HG02798 (cell line): ENCODE data around the gene TSPEAR.
"Not testable (repeated sequence)": the region's sequence is repeated elsewhere in the genome, so short reads cannot be mapped to it uniquely, and the experiment has no call there.

Experiments used
- ATAC-seq: cut with Tn5 transposase; IDR thresholded peaks from one replicate; pipeline ENCODE4 v1.9.1; 2021; ENCODE audit warnings: mild to moderate bottlenecking; ENCODE audit not compliant: unreplicated experiment, poor library complexity

TSPEAR gene

DNA sequence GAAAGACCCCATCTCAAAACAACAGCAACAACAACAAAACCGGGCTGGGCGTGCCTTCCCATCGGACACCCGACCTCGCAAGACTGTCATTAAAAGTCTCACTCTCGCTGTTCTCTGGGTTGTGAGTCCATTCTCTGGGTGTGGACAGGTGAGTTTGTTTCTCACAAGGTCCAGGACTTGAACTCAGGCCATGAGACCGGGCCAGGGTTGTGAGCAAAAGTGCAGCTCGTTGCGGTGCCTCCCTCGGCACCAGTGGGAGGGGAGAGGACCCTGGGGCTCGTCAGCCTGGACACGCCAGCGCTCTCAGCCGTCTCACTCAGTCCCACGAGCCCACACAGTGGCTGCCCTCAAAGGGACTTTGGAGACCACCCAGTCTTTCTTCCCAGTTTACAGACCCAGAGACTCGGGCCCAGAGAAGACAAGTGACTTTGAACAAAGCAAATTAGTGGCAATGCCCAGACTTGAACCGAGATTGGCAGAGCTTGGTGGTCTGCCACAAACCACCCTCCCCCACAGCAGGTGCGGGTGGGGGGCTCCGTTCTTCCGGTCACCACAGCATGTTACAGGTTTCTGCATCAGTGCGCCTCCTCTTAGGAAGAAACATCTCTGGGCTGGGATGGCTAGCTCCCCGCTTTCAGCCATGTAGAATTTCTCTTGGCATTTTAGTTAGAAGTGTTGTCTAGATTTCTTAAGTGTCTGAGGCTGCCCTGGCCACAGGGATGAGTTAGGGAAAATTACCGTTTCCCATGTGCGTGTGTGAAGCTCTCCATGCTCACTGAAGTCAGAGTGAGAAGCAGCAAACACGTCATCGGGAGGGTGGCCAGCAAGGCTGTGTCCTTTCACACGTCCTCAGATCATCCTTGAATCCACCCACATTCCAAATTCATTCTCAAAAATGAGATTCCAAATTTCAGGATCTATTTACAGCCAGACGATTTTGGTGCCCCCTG lies 227.8 kb downstream of the TSPEAR start:
- ATAC-seq = no peak

DNA sequence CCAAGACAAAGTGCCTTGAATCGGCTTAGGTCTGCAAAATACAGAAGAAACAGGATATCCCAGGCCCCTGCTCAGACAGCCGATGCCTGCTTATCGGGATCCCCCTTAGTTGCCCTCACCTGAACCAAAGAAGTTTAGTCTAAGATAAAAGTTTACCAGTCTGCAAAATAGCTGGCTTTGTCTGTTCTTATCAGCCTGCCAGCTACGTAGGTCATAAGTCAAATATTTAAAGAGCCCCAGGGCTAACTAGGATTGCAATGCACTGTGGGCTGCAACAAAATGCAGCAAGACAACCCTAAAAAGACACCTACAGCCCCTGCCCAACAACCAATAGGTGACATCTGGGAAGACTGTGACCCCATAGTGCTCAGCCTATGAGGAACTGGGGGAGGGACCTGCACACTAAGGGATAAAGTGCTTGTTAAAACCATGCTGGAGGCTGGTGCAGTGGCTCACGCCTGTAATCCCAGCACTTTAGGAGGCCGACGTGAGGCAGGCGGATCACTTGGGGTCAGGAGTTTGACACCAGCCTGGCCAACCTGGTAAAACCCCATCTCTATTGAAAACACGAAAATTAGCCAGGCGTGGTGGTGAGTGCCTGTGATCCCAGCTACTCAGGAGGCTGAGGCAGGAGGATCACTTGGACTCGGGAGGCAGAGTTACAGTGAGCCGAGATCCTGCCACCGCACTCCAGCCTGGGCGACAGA lies 228.6 kb downstream of the TSPEAR start:
- no peak for ATAC-seq

DNA sequence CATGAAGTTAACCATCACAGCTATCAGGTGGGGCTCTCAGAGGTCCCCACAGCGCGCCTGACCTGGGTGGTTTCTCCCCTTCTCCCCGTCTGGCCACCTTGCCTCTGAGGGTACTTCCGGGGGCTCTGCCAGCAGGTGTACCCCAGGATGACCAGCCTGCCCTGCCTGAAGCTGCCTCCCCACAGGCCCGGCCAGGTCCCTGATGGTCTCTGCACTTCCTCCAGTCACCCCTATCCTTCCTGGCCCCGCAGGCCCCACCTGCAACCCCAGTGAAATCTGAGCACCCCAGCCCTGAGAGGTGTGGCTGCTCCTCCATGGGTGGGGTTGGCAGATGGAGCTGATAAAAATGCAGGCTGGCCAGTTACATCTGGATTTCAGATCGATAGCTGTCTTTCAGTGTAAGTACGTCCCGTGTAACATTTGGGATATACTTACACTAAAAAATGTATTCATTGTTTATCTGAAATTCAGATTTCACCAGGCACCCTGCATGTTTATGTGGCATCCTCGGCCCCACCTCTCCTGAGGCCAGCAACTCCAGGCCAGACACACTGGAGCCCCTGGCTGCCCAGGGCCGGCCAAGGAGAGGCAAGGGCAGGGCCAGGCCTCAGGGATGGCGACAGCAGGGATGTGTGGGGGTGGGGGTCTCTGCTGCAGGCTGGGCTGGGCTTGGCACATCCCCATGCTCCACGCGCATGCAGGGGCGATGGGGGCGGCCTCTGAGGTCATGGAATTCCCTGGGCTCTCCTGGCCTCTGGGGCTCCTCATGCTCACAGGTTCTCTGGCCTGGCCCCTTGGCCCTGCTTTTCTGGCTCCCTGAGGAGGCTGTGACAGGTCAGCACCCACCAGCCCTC lies 230.9 kb downstream of the TSPEAR start:
- no peak for ATAC-seq

DNA sequence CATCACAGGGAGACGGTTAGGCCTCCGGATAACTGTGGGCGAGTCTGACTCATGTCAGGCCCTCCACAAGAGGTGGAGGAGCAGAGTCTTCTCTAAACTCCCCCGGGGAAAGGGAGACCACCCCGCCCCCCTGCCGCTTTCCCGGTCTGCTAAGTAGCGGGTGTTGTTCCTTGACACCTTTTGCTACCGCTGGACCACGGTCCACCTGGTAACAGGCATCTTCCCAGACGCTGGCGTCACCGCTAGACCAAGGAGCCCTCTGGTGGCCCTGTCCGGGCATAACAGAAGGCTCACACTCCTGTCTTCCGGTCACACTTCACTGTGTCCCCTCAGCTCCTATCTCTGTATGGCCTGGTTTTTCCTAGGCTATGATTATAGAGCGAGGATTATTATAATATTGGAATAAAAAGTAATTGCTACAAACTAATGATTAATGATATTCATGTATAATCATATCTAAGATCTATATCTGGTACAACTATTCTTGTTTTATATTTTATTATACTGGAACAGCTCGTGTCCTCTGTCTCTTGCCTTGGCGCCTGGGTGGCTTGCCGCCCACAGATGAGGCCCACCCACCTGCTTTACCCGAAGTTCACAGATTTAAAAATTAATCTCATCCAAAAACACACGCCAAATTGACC lies 231.7 kb downstream of the TSPEAR start:
- not testable (repeated sequence) for ATAC-seq

DNA sequence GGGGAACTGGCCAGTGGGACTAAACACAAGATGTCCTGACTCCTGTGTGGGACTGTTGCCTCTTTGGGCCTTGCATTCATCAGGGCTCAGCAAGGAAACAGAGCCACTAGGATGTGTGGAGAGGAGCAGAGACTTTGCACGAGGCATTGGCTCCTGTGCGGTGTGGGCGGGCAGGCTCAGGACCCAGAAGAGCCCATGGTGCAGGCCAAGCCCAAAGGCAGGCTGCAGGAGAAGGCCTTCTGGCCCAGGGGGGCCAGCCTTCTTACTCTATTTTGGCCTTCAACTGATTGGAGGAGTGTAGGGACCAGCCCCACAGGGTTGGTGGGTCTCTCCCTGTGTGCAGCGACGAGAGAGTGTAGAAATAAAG lies 232.6 kb downstream of the TSPEAR start:
- ATAC-seq = no peak

DNA sequence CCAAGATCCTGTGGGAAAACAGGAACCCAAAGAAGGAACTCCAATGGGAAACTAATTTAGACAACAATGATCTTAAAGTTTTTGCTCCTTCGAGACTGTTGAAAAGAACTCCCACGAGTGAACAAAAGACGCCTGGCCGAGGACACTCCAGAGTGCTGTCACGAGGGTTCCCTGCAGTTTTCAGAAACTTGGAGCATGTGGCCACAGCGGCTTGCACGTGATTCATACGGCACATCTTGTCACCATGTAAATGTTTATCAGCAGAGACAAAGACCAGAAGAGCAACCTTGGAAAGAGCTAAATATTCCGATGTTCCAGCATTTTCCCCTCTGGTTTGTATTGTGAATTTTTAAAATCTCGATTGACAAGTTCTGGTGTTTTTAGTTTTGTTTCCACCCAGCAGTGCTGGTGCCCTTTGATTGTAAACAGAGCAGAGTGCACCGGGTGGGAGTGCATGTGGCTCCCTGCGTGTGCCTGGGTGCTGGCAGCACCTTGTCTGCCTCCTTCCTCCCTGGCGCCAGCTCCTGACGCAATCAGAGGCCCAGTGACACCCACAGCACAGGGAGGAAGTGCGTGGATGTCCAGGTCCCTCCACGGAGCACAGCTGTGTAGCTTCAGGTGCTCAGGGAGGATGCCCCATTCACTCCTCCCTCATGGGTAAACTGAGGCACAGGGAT lies 233.1 kb downstream of the TSPEAR start:
- no peak for ATAC-seq

DNA sequence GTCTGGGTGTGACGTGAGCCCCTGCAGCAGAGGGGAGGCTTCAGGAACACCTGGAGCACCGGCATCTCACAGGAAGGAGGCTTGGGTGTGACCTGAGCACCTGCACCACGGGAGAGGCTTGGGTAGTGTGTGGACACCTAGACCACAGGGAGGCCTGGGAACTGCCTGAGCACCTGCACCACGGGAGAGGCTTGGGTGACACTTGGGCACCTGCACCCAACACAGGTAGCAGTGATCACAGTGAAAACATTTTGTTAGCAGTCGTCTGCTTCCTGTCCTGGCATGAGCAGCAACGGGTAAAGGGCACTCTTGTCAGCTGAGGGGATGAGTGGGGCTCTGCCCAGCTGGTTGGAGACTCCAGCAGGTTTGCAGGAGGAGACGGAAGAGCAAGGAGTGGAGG lies 233.7 kb downstream of the TSPEAR start:
- ATAC-seq = no peak

DNA sequence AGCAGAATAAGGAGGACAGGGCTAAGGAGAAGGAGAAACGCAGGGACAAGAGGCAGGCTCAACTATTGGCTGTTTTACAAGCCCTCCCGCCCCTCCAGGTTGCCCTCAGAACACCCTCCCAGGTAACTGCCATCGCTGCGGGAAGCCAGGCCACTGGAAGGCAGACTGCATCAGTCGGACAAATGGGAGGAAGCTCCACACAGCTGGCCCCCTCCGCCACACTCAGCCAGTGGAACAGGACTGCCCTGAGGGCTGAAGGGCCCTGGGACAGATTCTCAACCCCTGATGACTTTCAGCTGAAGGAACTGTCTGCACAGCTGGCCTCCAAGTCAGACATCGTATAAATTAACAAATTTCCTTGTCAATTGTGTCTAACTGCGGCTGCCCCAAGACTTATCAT lies 234.2 kb downstream of the TSPEAR start:
- ATAC-seq = no peak

DNA sequence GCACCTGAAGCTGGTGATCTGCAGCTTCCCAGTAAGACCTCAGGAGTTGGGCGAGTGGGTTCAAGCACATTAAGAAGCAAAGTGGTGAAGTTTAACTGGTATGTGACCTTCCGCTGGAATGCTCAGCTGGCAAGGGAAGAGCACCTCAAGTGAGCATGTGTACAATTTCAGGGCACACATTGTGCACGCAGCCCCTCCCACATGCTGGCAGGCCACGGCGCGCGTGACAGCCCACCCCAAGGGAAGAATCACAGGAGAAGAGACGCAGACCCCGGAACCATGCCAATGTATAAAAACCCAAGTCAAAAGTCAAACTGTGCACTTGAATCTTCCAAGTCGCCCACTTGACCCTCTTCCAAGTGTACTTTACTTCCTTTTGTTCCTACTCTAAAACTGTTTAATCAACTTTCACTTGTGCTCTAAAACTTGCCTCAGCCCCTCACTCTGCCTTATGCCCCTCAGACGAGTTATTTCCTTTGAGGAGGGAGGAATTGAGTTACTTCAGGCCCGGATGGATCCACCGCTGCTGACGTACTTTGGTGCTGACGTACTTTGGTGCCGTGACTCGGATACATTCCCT lies 236.0 kb downstream of the TSPEAR start:
- no peak for ATAC-seq

DNA sequence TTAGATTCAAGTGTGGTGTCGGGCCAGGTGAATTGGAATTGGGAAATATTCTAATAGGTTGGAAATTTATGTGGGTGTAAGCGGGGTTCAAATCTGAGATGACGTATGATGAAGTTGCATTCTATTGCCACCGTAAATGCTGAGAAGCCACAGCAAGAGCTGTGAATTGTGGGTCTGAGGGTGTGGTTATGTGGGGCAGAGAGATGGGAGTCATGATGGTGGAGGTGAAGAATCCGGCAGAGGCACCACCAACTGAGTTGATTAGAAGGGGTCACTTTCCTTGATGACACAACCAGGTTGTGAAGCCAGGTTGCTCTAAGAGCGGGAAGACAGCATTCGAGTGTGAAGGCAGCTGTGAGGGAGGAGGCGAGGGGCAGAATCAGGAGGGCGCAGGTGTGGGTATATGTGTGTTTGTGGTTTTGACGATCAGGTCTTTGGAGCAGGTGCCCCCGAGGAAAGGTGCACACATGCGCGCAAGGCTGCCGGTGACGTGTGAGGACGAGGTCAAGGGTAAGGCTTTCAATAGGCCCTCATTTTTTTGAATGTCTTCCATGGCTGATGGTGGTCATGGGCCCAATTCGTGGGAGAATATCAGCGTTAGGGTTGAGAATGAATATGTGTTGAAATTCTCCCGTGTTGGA lies 237.3 kb downstream of the TSPEAR start:
- no peak for ATAC-seq

DNA sequence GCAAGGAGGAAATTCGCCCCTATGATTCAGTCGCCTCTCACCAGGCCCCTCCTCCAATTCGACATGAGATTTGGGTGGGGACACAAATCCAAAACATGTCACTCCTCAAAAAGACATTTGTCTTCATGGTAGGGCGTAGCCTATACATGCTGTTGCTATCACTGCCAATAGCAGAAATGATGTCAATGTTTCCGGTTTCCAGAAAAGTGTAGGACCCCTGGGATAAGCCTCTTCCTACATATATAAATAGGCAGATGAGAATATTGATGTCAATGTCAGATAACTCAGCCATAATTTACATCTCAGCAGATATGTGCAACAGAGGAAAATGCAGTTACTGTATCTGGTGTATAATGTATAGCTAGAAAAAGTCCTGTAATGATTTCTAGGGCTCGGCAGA lies 239.4 kb downstream of the TSPEAR start:
- no peak for ATAC-seq

DNA sequence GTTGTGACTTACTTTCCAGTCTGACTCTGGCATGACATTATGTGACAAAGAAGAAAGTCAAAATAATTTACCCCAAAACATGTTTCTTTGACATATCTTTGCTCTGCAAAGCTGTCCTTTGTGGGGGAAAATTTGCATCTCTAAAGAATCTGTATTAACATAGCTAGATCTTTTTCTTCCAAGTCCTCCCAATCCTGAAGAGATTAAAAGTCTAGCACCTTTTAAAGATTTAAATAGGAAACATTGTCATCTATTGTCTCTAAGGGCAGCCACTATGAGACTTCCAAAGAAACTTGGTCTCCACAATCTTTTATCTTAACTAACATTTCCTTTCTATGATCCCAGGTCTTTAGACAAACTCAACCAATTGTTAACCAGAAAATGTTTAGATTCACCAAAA lies 240.0 kb downstream of the TSPEAR start:
- ATAC-seq = no peak

DNA sequence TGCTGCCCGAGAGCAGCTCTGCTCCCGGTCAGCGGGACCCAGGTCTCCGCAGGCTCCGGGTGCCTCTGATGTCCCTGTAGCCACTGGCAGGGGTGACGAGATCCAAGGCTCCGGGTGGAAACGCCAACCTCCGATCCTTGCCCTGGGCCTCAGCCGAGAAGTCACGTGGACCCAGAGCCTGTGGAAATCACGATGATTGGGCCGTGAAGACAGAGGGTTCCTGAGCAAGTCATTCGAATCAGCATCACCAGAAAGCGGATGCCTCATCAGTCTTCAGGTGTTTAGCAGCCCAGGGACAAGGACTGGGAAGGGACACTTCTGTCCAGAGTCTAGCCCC lies 243.5 kb downstream of the TSPEAR start:
- no peak for ATAC-seq

DNA sequence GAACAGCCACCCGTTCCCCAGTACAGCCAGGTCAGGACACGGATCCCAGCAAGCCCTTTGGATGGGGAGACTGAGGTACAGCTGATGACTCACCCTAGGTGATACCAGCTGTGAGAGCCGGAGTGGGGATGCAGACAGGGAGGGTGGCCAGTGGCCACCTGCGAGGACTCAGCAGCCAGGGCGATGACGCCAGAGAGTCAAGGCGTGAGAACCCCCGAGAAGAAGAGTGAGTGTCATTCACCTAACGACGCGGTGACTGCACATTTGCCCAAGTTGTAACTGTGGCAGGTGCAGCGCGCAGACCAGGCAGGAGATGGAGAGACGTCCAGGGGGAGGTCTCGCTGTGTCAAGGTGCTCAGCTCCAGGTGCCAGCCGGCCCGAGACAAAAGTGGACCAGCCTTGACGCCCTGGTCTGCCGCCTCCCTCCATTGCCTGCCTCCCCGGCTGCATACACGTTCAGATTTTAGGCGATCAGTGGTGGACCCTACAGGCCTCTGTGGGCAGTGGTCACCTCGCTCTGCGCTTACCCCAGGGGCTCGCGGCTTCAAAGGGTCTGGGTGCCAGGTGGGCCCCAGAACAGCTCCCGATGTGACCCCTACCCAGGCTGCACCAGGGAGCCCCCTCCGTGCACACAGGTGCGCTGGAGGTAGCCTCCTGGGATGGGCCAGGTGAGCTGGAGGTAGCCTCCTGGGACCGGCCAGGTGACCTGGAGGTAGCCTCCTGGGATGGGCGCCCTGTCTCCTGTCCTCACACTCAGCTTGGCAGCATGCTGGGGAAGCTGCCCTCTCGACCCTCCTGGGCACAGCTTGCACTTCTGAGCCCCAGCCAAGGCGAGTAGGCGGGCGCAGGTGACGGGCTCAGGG lies 244.1 kb downstream of the TSPEAR start:
- no peak for ATAC-seq

DNA sequence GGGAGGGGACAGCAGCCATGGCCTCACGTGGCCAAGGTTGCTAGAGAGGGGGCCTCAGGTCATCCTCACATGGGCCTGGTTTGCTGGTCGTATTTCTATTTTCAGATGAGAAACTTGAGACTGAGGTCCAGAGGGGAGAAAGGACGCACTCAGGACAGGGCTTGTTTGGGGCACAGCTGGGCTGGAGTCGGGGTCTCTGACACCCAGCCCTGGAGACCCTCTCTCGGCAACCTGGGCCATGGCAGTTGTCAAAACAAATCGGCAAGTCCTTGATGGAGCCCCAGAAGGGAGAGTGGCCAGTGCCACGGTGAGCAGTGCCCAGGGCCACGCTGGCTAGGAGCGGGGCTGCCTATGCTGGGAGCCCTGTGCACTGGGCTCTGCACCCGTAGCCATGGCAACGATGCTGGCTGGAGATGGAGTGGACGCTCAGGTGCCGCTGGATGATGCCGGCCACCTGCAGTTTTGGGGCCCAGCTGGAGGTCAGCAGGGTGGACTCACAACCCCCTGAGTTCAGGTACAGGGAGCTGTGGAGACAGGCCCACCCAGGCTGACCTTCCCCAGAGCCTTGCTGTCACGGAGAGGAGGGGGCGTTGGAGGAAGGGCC lies 244.9 kb downstream of the TSPEAR start:
- ATAC-seq = no peak

DNA sequence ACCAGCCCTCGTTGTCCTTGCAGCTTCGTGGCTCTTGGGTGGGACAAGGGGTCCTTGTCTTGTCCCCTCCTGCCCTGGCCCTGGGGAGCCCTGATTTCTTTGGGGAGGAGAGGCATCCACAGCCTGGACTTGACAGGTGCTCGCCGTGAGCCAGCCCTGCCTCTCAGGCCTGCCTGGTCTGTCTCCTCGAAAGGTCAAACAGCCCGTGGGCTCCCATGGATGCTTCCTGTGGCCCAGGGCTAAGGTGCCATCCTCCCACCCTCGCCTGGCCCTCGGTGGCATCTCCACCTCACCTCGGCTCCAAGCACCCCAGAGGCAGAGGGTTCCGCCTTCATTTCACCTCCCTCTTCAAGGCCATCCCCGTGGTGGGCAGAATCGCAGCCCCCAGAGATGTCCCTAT lies 247.0 kb downstream of the TSPEAR start:
- no peak for ATAC-seq

DNA sequence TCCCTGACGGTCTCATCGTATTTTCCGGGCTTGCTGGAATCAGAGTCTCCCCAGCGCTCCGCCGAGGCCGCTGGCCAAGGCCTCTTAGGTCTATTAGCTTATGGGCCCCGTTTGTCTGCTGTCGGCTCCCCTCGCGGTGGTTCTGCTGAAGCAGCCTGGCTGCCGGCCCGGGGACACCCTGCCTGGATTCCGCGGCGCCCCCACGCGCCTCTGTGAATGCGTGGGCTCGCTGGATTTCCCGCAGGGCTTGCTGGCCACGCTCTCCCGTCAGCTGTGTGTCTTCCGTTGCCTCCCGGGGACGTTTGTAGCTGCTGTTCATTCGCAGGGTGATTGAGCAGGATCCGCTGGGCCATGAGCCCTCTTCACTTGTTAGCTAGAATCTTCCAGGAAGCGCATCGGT lies 247.6 kb downstream of the TSPEAR start:
- ATAC-seq = no peak

DNA sequence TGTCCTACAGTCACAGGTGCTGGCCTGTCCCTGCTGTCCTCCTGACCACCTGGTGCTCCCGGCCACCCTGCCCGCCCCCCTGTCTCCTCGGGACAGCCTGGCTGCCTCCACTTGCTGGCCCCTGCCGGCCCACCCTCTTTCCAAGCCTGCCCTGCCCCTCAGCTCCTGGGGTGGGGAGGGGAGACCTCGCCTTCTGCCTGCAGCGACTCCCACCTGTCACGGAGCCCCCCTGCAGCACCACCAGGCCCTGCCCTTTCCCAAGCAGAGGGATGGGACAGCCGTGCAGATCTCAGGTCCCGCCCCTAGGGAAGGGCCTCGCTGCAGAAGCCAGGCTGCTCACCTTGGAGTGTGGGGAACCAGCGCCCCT lies 248.6 kb downstream of the TSPEAR start:
- no peak for ATAC-seq
